PFSK-1 (cell line): ENCODE results near the gene TLX3.

ENCODE experiments used
- FOXP2 ChIP-seq: optimal IDR thresholded peaks from 2 replicates; pipeline ENCODE3; 2011; ENCODE audit warnings: borderline replicate concordance, control low read depth, inconsistent platforms; ENCODE audit not compliant: insufficient read depth; ENCODE audit errors: extremely low read length, extremely low read depth
- POLR2AphosphoS5 ChIP-seq: IDR thresholded peaks from 2 replicates; pipeline ENCODE4 v1.6.1; 2012; ENCODE audit warnings: low read depth, mild to moderate bottlenecking, control low read depth, low read length, moderate library complexity
- REST ChIP-seq, 2 experiments: IDR thresholded peaks; 2 replicates each; pipeline versions ENCODE4 v1.6.1 to v1.8.0; 2011 to 2012; ENCODE audit warnings: low read depth in 2 of 2, low read length in 2 of 2, control low read depth in 1 of 2, inconsistent platforms in 1 of 2, mild to moderate bottlenecking in 1 of 2, moderate library complexity in 1 of 2; ENCODE audit not compliant: insufficient read depth in 1 of 2
- SIN3A ChIP-seq: IDR thresholded peaks from 2 replicates; pipeline ENCODE4 v1.6.1; 2012; ENCODE audit warnings: mild to moderate bottlenecking, low read length, moderate library complexity, borderline replicate concordance; ENCODE audit not compliant: insufficient read depth
- TAF1 ChIP-seq: IDR thresholded peaks from 2 replicates; pipeline ENCODE4 v1.6.1; 2012; ENCODE audit warnings: low read length, control low read depth, borderline replicate concordance; ENCODE audit not compliant: insufficient read depth

TLX3 gene

GRCh38 chr5:171268700-171269620 is 40.1 kb upstream of the TLX3 start:
- no peak for TF ChIP-seq POLR2AphosphoS5
- TF ChIP-seq TAF1, result no peak

- TF ChIP-seq POLR2AphosphoS5, result no peak
- no peak for TF ChIP-seq SIN3A
- no peak for TF ChIP-seq FOXP2
- no peak for TF ChIP-seq REST (IDR thresholded peaks at IDR 0.05; ENCODE audit: insufficient read depth in 1 of 2, low read depth in 2 of 2, low read length in 2 of 2)
- no peak for TF ChIP-seq TAF1
Measured at GRCh38 chr5:171269717-171270116, 39.3 kb upstream of the TLX3 start.

- TF ChIP-seq REST (IDR thresholded peaks at IDR 0.05; ENCODE audit: insufficient read depth in 1 of 2, low read depth in 2 of 2, low read length in 2 of 2) (no peak), SIN3A (no peak), POLR2AphosphoS5 (no peak)
Measured at GRCh38 chr5:171270136-171270535, 38.9 kb upstream of the TLX3 start.

GRCh38 chr5:171271798-171272197 is 37.2 kb upstream of the TLX3 start:
- TF ChIP-seq TAF1 (no peak), POLR2AphosphoS5 (no peak)

- TF ChIP-seq REST (IDR thresholded peaks at IDR 0.05; ENCODE audit: insufficient read depth in 1 of 2, low read depth in 2 of 2, low read length in 2 of 2) (no peak), TAF1 (no peak), POLR2AphosphoS5 (no peak), SIN3A (no peak), FOXP2 (no peak)
Measured at GRCh38 chr5:171272996-171273970, 35.8 kb upstream of the TLX3 start.
